ENCODE measurements around the gene EXTL2.
A peak's percentile ranks its signal among the peaks of the same experiment; 100 is the strongest.
"Not testable (repeated sequence)": the region's sequence is repeated elsewhere in the genome, so short reads cannot be mapped to it uniquely, and the experiment has no call there.

EXTL2 gene

DNA sequence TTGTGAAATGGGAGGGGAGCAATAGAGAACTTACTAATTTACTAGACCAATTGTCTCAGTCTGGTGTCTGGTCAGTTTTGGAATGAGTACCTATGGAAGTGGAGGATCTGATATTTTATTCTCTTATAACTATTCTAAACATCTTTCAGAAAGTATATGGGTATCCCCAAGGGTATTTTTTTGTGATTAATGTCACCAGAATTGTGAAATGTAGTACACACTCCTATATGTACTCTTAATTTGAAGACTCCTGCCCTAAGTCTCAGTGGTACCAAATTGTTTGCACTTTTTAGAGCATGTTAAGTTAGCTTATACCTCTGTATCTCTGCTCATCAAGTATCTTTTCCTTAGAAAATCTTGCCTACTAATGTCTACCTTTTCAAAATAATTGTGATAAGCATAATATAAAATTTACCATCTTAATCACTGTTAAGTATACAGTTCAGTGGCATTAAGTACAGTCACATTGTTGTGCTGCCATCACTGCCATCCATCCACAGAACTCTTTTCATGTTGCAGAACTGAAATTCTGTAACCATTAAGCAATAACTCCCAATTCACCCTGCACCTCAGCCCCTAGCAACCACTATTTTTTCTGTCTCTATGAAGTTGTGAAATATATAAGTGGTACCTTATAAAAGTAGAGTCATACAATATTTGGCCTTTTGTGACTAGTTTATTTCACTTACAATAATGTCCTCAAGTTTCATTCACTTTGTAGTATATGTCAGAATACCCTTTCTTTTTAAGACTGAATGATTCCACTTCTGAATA lies 41.7 kb upstream of the EXTL2 start:
- in situ Hi-C loops (cut with MboI; ENCODE audit: low sequenced_read_pairs, unreplicated experiment) = no loop called here
- no peak for TF ChIP-seq CTCF (IDR thresholded peaks at IDR 0.05; ENCODE audit: borderline replicate concordance, control extremely low read depth, extremely low read depth, insufficient read depth, missing control alignments)

GRCh38 chr1:100933555-100933954 lies 38.9 kb upstream of the EXTL2 start:
- DNase-seq (ENCODE audit: low spot score); in situ Hi-C loops (cut with MboI; ENCODE audit: low sequenced_read_pairs, unreplicated experiment): not testable (repeated sequence)

More for the DNA sequence above, 41.7 kb upstream of the EXTL2 start:
- no peak for DNase-seq (ENCODE audit: low spot score)

- no peak for DNase-seq (ENCODE audit: low spot score)
- in situ Hi-C loops (cut with MboI; ENCODE audit: low sequenced_read_pairs, unreplicated experiment) = no loop called here
- TF ChIP-seq CTCF (IDR thresholded peaks at IDR 0.05; ENCODE audit: borderline replicate concordance, control extremely low read depth, extremely low read depth, insufficient read depth, missing control alignments) = no peak
Observed at GRCh38 chr1:100931716-100932115, 37.1 kb upstream of the EXTL2 start.

DNA sequence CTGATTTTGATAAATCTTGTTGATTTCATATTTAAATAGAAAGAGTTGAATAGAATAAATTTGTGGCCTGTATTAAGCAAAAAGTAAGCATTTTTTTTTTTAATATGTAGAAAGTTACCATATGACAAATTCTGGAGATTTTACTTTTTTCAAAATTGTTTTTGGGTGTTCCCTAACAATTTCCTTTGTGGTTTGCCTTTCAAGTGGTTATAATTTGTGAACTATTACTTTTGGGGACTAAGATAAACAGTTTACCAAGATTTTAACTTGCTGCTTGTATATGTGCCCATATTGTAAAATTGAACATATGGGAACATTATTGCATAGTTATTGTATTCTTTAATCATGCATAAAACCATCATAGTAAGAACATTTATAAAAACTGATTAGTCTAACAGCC lies 35.9 kb upstream of the EXTL2 start:
- in situ Hi-C loops (cut with MboI; ENCODE audit: low sequenced_read_pairs, unreplicated experiment) = no loop called here
- no peak for TF ChIP-seq CTCF (IDR thresholded peaks at IDR 0.05; ENCODE audit: borderline replicate concordance, control extremely low read depth, extremely low read depth, insufficient read depth, missing control alignments)
- DNase-seq (ENCODE audit: low spot score) = no peak

DNA sequence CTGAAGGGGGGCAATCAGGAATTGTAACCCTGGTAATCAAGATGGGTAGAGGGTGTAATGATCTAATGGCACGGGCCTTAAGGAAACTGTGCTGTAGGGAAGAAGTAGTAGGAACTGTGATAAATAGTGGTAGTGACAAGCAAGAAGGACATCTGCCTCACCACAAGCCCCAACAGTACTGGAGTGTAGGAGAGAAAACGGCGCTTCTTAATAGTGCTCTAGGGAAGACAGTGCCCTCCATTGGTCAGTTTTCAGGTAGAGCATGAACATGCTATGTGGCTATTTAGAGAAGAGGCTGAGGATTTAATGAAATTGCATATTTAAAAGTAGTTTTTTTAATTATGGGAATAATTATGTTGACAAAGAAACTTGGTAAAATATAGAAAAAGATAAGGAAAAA lies 33.5 kb upstream of the EXTL2 start:
- peak; percentile 18 for TF ChIP-seq CTCF (IDR thresholded peaks at IDR 0.05; ENCODE audit: borderline replicate concordance, control extremely low read depth, extremely low read depth, insufficient read depth, missing control alignments)
- in situ Hi-C loops (cut with MboI; ENCODE audit: low sequenced_read_pairs, unreplicated experiment) = no loop called here
- DNase-seq (ENCODE audit: low spot score) = no peak

DNA sequence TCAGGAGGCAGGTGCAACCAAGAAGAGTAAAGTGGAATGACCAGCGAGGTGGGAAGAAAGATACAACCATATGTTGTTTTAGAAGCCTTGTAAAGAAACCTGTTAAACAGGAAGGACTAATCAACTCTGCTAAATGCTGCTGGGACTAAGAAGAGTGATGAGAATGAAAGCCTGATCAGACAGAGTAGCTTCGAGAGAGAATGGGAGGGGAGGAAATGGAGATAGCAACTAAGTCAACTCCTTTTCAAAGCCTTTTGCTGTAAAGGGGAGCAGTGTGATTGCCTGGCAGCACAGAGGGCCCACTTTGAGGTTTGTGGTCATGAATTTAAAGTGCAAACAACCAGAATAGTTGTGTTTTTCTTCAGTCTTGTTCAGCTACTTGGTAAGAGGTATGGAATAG lies 32.6 kb upstream of the EXTL2 start:
- in situ Hi-C loops (cut with MboI; ENCODE audit: low sequenced_read_pairs, unreplicated experiment) = no loop called here
- no peak for DNase-seq (ENCODE audit: low spot score)
- TF ChIP-seq CTCF (IDR thresholded peaks at IDR 0.05; ENCODE audit: borderline replicate concordance, control extremely low read depth, extremely low read depth, insufficient read depth, missing control alignments) = no peak

DNA sequence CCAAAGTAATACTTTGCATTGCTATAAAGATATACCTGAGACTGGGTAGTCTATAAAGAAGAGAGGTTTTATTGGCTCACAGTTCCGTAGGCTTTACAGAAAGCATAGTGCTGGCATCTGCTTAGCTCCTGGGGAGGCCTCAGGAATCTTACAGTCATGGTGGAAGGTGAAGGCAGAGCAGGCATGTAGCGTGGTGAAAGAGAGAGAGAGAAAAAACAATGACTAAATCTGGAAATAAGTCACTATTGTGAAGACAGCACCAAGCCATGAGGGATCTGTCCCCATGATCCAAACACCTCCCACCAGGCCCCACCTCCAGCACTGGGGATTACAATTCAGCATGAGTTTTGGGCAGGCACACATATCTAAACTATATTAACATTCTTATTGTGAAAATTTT lies 31.6 kb upstream of the EXTL2 start:
- in situ Hi-C loops (cut with MboI; ENCODE audit: low sequenced_read_pairs, unreplicated experiment) = no loop called here
- DNase-seq (ENCODE audit: low spot score) = no peak
- no peak for TF ChIP-seq CTCF (IDR thresholded peaks at IDR 0.05; ENCODE audit: borderline replicate concordance, control extremely low read depth, extremely low read depth, insufficient read depth, missing control alignments)
